GM12892 (cell line): ENCODE measurements around the gene RBP3.

Experiments used
- DNase-seq: peaks from one replicate; pipeline ENCODE4 v3.0.0; 2011; ENCODE audit not compliant: insufficient read length
- FAIRE-seq: peaks from 2 replicates; lab custom pipeline; 2011; peaks lifted over from hg19 to GRCh38; lab: Jason Lieb, UNC
- POLR2A ChIP-seq: IDR thresholded peaks from 2 replicates; pipeline ENCODE4 v1.6.1; 2011; ENCODE audit warnings: low read depth, low read length, control low read depth
- POLR2AphosphoS5 ChIP-seq: IDR thresholded peaks from 2 replicates; pipeline ENCODE4 v1.6.1; 2011; ENCODE audit warnings: low read depth, low read length, control low read depth
- TAF1 ChIP-seq: IDR thresholded peaks from 2 replicates; pipeline ENCODE4 v1.6.1; 2011; ENCODE audit warnings: low read depth, mild to moderate bottlenecking, control low read depth, low read length, borderline replicate concordance

The RBP3 gene

DNA sequence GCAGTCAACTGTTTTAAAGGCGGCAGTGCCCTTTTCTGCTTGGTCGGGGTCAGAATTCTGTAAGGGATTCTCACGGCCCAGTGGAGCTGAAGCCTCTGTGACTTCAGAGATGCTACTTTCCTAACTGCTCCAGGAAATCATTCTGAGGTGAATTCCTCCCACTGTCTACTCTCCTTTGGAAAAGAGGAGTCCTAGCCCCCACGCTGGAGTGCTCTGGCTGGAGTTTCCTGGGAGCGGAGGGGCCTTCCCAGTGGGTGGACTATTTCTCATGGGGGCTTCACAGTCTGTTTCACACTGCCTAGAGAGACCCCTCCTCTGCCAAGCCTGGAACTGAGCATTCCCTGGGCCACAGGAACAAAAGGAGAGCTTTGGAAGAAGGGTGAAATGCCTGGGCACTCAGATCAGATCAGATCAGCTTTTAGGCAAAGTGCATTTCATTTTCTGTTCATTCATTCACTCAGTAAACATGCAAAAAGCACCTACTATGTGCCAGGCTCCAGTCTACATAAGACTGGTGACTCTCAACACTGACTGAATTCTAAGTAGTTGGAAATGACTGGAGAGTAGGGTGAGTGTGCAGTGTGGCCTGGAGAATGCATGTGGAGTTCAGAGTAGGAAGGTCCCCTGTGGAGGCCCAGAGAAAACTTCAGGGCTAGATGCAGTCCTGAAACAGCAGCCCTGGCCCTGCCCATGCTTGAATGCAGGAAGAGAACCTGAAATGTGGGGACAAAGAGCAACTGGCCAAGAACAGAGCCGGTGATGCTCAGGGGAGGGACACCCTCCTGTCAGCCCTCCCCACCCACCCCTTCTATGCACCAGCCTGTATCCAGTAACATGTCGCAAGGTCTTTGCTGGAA lies 23.7 kb downstream of the RBP3 start:
- FAIRE-seq: no peak
- TF ChIP-seq POLR2AphosphoS5 (no peak), TAF1 (no peak), POLR2A (no peak)

DNA sequence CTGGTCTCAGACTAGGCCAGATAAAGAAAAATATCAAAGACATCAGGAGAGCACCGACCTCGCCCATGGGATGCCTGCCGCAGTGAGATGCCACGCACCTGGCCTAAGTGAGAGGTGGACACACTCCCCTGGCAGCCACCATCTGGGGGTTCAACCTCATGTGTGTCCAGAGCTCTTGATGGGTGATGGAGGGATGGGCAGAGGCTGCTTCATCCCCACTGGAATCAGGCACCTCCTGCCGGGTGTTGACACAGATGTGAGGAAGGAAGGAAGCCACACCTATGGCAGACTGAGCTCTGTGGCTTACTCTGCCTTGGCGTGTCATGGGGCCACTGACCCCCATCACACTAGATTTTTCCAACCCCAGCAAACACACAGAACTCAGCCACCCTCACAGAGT lies 24.6 kb downstream of the RBP3 start:
- DNase-seq (no peak), FAIRE-seq (no peak)
- TF ChIP-seq POLR2AphosphoS5 (no peak), POLR2A (no peak), TAF1 (no peak)

More for the DNA sequence above, 23.7 kb downstream of the RBP3 start:
- no peak for DNase-seq

DNA sequence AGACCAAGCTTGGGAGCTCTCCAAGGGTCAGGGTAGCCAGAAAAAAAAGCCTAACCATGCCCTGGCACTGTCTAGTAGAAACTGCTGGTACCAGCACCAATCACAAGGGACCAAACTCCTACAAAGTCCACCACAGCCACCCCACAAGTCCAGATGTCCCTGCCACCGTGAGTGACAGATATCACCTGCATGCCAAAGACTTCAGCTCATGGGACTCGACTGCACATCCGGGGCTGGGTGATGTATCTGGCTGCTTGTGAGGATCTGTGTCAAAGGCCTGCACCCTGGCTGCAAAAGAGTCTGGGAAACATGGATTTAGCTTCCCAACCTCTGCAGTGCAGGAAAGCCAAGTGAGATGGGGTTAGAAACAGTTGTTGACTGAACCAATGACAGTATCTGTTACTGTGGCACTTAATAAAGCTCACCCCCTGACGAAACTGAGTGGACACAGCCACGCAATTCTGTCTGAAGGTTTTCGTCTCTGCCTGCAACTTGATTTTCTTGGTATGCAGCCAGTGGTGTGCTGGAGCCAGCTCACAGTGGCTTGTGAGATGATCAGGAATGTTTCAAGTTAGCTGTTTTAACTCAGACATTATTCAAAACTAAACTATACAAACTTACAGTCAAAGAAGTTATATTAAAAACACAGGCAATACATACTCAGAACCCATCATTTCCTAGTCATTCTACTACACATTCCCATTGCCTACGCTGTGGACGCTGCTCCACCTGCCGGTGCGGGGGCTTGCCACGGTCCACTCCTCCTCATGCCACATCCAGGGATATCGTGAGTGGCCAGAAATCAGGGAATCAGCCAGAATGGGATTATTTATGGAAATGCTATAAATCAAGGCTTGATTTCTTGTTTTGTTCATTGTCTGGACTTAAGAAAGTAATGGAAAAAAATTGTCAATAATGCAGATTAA lies 26.7 kb downstream of the RBP3 start:
- TF ChIP-seq POLR2A (no peak), POLR2AphosphoS5 (no peak), TAF1 (no peak)
- no peak for FAIRE-seq
- no peak for DNase-seq

DNA sequence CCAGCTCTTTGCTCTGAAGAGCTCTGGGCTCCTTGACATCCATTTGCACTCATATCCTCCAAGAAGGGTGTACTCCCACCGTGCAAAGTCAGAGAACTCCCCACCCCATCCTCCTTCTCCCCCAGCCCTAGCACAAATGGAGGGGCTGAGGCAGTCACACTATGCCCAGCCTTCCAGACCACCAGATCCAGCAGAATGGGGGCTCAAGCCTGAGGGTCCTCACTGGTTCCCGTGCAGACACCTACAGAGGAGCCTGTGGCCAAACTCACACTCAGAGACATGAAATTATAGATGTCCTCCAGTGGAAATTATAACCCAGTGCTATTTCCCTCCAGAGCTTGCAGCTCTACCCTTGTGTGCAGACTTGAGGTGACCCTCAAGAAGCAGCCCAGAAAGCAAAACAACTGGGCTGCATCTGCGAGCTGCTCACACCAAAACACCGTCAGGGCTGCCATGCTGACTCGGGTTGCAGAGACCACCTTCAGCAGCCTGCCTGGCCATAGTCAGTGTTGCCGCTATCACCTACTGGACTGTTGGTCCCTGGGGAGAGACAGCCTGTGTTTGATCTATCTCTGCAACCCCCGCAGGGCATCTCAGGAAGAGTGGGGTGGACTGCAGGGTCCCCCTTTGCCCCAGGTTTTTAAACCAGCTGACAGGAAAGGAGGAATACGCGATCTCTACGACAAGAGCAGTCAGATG lies 28.5 kb downstream of the RBP3 start:
- TF ChIP-seq POLR2AphosphoS5 (no peak), TAF1 (no peak)
- DNase-seq (no peak), FAIRE-seq (no peak)

DNA sequence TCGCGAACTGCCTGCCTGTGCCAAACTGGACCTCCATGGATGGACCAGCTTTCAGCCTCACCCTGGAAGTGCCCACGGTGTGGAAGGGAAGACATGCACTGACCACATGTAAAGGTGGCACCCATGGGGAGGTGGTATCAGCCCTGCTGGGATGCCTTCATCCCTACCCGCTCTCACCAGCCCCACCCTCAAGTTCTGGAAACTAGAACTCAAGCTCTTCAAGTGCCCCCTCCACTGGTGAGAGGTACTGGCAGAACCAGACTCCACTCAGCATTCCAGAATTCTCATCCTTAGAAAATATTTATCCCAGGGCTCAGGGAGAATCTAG lies 30.0 kb downstream of the RBP3 start:
- TF ChIP-seq POLR2A (no peak), POLR2AphosphoS5 (no peak), TAF1 (no peak)
- no peak for FAIRE-seq
- no peak for DNase-seq

DNA sequence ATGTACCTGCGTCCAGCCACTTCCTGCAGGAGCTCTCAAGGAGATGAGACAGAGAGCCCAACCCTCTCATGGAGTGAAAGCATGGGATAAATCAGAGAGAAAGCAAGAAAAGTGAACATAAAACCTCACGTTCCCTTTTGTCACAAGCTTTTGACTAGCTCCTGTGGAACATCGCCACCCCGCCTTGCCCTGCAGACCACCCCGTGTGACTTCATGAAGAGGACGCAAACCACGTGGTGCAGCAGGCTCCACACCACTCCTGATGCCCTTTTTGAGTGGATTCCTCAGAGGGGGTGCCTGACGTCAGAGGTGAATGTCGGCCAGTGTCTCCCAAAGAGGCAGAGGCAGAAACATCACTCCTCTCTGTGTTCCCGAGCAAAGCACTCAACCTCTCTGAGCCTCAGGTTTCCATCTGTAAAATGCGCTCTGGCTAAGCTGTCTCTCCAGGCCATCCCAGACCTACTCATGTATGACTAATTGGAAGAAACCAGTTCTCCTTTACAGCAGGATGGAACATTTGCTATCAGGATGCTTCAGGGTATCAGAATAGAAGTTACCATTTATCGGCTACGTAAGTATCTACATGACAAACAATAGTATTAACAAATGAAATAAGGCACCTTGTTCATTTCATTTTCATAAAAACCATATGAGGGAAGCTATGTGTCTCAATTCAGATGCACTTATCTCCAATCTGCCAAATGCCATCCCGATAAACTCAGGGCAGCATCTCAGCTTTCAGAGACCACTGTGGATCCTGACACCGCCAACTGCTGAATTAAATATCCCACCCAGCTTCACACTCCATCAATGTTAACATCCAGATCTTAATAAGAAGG lies 30.7 kb downstream of the RBP3 start:
- no peak for DNase-seq
- FAIRE-seq: no peak
- TF ChIP-seq TAF1 (no peak), POLR2A (no peak), POLR2AphosphoS5 (no peak)

DNA sequence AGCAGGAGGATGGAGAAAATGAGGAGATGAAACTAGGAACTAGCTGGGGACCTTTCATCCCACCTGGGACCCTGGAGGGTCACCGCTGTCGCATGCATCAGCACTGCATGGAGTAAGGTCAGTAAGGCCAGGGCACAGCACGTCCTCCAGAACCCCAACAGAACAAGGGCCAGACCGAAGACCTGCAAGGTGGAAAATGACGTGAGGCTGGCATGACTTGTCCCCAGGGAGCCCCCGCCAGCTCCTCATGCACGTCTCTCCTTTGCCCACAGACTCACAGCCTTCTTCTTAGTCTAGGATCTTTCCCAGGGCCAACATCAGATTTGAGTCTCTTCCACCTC lies 31.3 kb downstream of the RBP3 start:
- DNase-seq: no peak
- no peak for FAIRE-seq
- no peak for TF ChIP-seq POLR2AphosphoS5
- no peak for TF ChIP-seq POLR2A
- no peak for TF ChIP-seq TAF1

DNA sequence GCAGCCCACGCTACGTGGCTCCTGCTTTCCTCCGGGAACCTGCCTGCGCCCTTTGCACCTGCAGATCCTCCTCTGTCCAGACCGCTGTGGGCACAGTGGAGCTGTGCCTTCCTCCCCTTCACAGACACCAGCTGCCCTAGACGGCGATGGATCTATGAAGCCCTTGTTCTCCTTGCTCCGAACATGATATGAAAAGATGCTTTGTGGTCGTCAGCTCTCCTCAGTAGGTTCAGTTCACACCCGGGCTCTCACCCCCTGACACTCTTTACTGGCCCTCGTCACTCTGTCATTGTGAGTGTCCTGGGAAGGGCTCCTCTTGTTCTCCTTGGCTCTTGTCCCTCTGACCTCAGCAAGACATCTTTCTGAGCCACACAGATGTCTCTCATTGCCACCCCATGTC lies 31.7 kb downstream of the RBP3 start:
- DNase-seq (no peak), FAIRE-seq (no peak)
- TF ChIP-seq POLR2A: no peak
- TF ChIP-seq TAF1: no peak
- no peak for TF ChIP-seq POLR2AphosphoS5

DNA sequence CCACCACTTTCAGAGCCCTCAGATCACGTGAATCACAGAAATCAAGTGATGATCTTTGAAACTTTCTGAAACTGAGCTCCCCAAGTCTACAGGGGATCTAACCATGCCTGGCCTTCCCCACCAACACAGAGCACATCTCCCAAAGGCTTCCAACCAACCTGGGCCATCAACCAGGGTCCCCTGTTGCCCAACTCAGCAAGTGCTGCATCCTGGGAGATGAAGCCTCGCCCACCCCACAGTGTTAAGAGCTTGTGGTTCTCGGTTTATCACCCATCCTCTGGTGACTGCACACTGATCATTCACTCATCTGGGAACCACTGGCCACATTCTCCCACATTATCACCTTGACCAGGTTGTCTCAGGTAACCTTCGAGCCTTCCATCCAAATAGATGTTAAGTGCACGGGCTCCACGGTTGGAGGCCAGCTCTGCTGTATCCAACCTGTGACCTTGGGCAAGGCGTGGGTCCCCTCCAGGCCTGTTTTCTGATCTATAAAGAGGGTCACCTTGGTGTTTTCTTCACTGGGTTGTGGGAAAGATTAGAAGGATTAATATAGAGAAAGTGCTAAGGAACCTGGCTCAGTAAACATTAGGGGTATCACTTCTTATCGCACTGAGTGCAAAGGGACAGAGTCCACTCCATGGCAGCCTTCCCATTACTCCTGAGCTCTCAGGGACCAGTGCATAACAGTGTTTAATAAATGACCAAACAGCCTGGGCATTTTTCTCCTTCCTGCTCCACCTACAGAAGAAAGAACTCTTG lies 32.4 kb downstream of the RBP3 start:
- FAIRE-seq (no peak), DNase-seq (no peak)
- TF ChIP-seq TAF1: no peak
- no peak for TF ChIP-seq POLR2AphosphoS5
- no peak for TF ChIP-seq POLR2A

DNA sequence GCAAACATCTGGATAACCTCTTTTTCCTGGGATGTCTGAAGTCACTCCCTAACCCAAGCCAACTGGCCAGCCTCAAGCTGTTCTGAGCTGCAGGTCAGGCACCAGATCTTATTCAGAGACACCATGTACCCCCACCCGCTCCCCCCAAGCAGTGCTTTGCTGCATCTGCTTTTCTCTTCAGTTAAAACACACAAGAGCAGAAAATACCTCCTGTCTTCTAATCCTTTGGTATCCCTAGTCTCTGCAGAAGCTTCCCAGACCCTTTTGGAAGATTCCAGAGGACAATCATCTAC lies 32.9 kb downstream of the RBP3 start:
- FAIRE-seq: no peak
- DNase-seq: no peak

More for the DNA sequence above, 32.9 kb downstream of the RBP3 start:
- TF ChIP-seq POLR2A: no peak
